H1 (cell line): ENCODE measurements around the gene C18orf63. TPM values are rescaled to one million over a fixed set of nuclear protein-coding genes. Genes with fewer than 3 reads are reported as not detected.

Experiments used
- CTCF ChIA-PET: fragments of 300-600 bp; sonication (Branson Sonifier 250); formaldehyde crosslinking; loops from one replicate; lab custom pipeline; 2021; ENCODE audit not compliant: partially characterized antibody; lab: Charles Lee
- POLR2A ChIA-PET: fragments of 300-600 bp; sonication (Branson Sonifier 250); formaldehyde crosslinking; loops from one replicate; lab custom pipeline; 2021; ENCODE audit warnings: inconsistent platforms; ENCODE audit not compliant: partially characterized antibody; lab: Charles Lee
- DNase-seq, 2 experiments: peaks; one replicate each; pipeline versions ENCODE4 v3.0.0 to v3.0.0-alpha.2; 2010 to 2022; ENCODE audit warnings: low spot score in 2 of 2, low read depth in 1 of 2, mixed read lengths in 1 of 2
- FAIRE-seq: peaks from 2 replicates; lab custom pipeline; 2011; peaks lifted over from hg19 to GRCh38; lab: Jason Lieb, UNC
- H2AFZ ChIP-seq: 2 replicates; pipeline ENCODE4 v1.8.1; 2012; ENCODE audit warnings: low read length, inconsistent platforms
- H2AK5ac ChIP-seq: 2 replicates; pipeline ENCODE4 v1.6.1; 2013; ENCODE audit warnings: low read depth, low read length
- H2BK120ac ChIP-seq: replicated peaks from 2 replicates; pipeline ENCODE3; 2013; ENCODE audit warnings: low read depth, low read length, inconsistent platforms
- H2BK12ac ChIP-seq: 2 replicates; pipeline ENCODE4 v1.6.1; 2013; ENCODE audit warnings: low read depth, low read length
- H2BK15ac ChIP-seq: 2 replicates; pipeline ENCODE4 v1.6.1; 2013; ENCODE audit warnings: low read length
- H2BK20ac ChIP-seq: 2 replicates; pipeline ENCODE4 v1.6.1; 2013; ENCODE audit warnings: low read length
- H2BK5ac ChIP-seq: 2 replicates; pipeline ENCODE4 v1.6.1; 2013; ENCODE audit warnings: low read depth, low read length
- H3K14ac ChIP-seq: 2 replicates; pipeline ENCODE4 v1.6.1; 2013; ENCODE audit warnings: inconsistent platforms; ENCODE audit not compliant: insufficient read length
- H3K18ac ChIP-seq: 2 replicates; pipeline ENCODE4 v1.6.1; 2013; ENCODE audit warnings: low read length; ENCODE audit errors: extremely low read depth
- H3K23ac ChIP-seq: 2 replicates; pipeline ENCODE4 v1.6.1; 2013; ENCODE audit warnings: inconsistent platforms; ENCODE audit not compliant: insufficient read length
- H3K23me2 ChIP-seq: 2 replicates; pipeline ENCODE4 v1.6.1; 2013; ENCODE audit warnings: low read depth, low read length
- H3K27ac ChIP-seq: 2 replicates; pipeline ENCODE4 v1.6.1; 2011; ENCODE audit warnings: low read depth, low read length, inconsistent platforms
- H3K27me3 ChIP-seq, 4 experiments: replicated peaks in 1 of 4; 1 replicate in 1 of 4; 2 replicates in 3 of 4; pipeline versions ENCODE4 v1.6.1 to v1.8.1; 2011 to 2013; ENCODE audit warnings: low read length in 3 of 4, mild to moderate bottlenecking in 3 of 4, inconsistent platforms in 2 of 4, mixed read lengths in 2 of 4, moderate library complexity in 1 of 4; ENCODE audit not compliant: control insufficient read depth in 3 of 4, insufficient read depth in 3 of 4; ENCODE audit errors: extremely low read depth in 1 of 4
- H3K36me3 ChIP-seq, 4 experiments: 2 replicates each; pipeline versions ENCODE4 v1.6.1 to v1.8.1; 2011 to 2013; ENCODE audit warnings: mild to moderate bottlenecking in 4 of 4, low read length in 3 of 4, moderate library complexity in 2 of 4, control low read depth in 1 of 4, inconsistent platforms in 1 of 4; ENCODE audit not compliant: insufficient read depth in 4 of 4, control insufficient read depth in 2 of 4
- H3K4ac ChIP-seq: replicated peaks from 2 replicates; pipeline ENCODE3; 2013; ENCODE audit warnings: low read length, low read depth, mixed read lengths, inconsistent platforms; ENCODE audit not compliant: insufficient read length
- H3K4me1 ChIP-seq, 4 experiments: replicated peaks in 1 of 4; 1 replicate in 1 of 4; 2 replicates in 3 of 4; pipeline versions ENCODE4 v1.6.1 to v1.8.1; 2011 to 2013; ENCODE audit warnings: low read length in 3 of 4, inconsistent platforms in 2 of 4, mixed read lengths in 1 of 4; ENCODE audit not compliant: insufficient read depth in 4 of 4, control insufficient read depth in 3 of 4
- H3K4me2 ChIP-seq, 2 experiments: 2 replicates each; pipeline versions ENCODE4 v1.6.1 to v1.8.1; 2011 to 2013; ENCODE audit warnings: low read depth in 2 of 2, low read length in 2 of 2, control low read depth in 1 of 2, inconsistent platforms in 1 of 2, mild to moderate bottlenecking in 1 of 2; ENCODE audit not compliant: insufficient read depth in 1 of 2
- H3K4me3 ChIP-seq, 4 experiments: fragments of 200-600, 300-600 bp in 1 of 4; sonication (generic), shearing (Covaris generic), sonication (Bioruptor Twin) in 1 of 4; 2 replicates each; pipeline versions ENCODE4 v1.5.1 to v1.8.1; 2011 to 2016; ENCODE audit warnings: low read length in 4 of 4, low read depth in 3 of 4, control low read depth in 2 of 4, inconsistent platforms in 2 of 4, mild to moderate bottlenecking in 2 of 4, mixed read lengths in 1 of 4, moderate library complexity in 1 of 4; ENCODE audit not compliant: insufficient read depth in 2 of 4; ENCODE audit errors: extremely low read depth in 1 of 4
- H3K56ac ChIP-seq: replicated peaks from 2 replicates; pipeline ENCODE3; 2013; ENCODE audit warnings: low read depth, mild to moderate bottlenecking, mixed read lengths, low read length, inconsistent platforms; ENCODE audit not compliant: insufficient read length
- H3K79me1 ChIP-seq: 2 replicates; pipeline ENCODE4 v1.6.1; 2013; ENCODE audit warnings: low read depth, low read length, control low read depth
- H3K79me2 ChIP-seq, 2 experiments: 2 replicates each; pipeline versions ENCODE4 v1.6.1 to v1.8.1; 2012 to 2013; ENCODE audit warnings: low read length in 2 of 2, mild to moderate bottlenecking in 2 of 2, inconsistent platforms in 1 of 2; ENCODE audit not compliant: insufficient read depth in 2 of 2, control insufficient read depth in 1 of 2
- H3K9ac ChIP-seq, 4 experiments: replicated peaks in 1 of 4; 1 replicate in 1 of 4; 2 replicates in 3 of 4; pipeline versions ENCODE4 v1.6.1 to v1.8.1; 2011 to 2013; ENCODE audit warnings: low read depth in 3 of 4, low read length in 3 of 4, control low read depth in 2 of 4, mild to moderate bottlenecking in 2 of 4, moderate library complexity in 2 of 4, inconsistent platforms in 1 of 4; ENCODE audit errors: extremely low read depth in 1 of 4
- H3K9me3 ChIP-seq, 2 experiments: 2 replicates each; pipeline versions ENCODE4 v1.6.1 to v1.8.1; 2012 to 2013; ENCODE audit warnings: mild to moderate bottlenecking in 2 of 2, moderate library complexity in 2 of 2, control low read depth in 1 of 2, inconsistent platforms in 1 of 2, low read depth in 1 of 2, low read length in 1 of 2, mixed read lengths in 1 of 2; ENCODE audit not compliant: insufficient read depth in 2 of 2
- H4K20me1 ChIP-seq, 2 experiments: replicated peaks in 1 of 2; 2 replicates each; pipeline versions ENCODE3 to v1.8.1; 2011 to 2013; ENCODE audit warnings: inconsistent platforms in 2 of 2, low read length in 2 of 2, mild to moderate bottlenecking in 1 of 2; ENCODE audit not compliant: insufficient read depth in 2 of 2, control insufficient read depth in 1 of 2
- H4K5ac ChIP-seq: 2 replicates; pipeline ENCODE4 v1.6.1; 2013; ENCODE audit warnings: low read length, low read depth, mixed read lengths, inconsistent platforms; ENCODE audit not compliant: insufficient read length
- H4K8ac ChIP-seq: 2 replicates; pipeline ENCODE4 v1.8.0; 2013; ENCODE audit warnings: mild to moderate bottlenecking, moderate library complexity, low read length, inconsistent platforms; ENCODE audit not compliant: insufficient read depth; ENCODE audit errors: extremely low read depth
- H4K91ac ChIP-seq: replicated peaks from 2 replicates; pipeline ENCODE3; 2013; ENCODE audit warnings: low read length, mixed read lengths, inconsistent platforms; ENCODE audit not compliant: insufficient read length
- BACH1 ChIP-seq: IDR thresholded peaks from 2 replicates; pipeline ENCODE4 v1.6.1; 2012; ENCODE audit warnings: low read length, improper control_type of control experiment
- POLR2AphosphoS5 ChIP-seq: IDR thresholded peaks from 2 replicates; pipeline ENCODE4 v1.6.1; 2011; ENCODE audit warnings: low read depth, low read length
- SP4 ChIP-seq: IDR thresholded peaks from 2 replicates; pipeline ENCODE4 v1.6.1; 2012; ENCODE audit warnings: low read length, inconsistent platforms
- SRF ChIP-seq: IDR thresholded peaks from 2 replicates; pipeline ENCODE4 v1.6.1; 2011; ENCODE audit warnings: mild to moderate bottlenecking, low read depth, low read length, moderate library complexity
- TCF12 ChIP-seq: IDR thresholded peaks from 2 replicates; pipeline ENCODE4 v1.6.1; 2011; ENCODE audit warnings: low read depth, mild to moderate bottlenecking, low read length
- WGBS, 2 experiments: shearing (Covaris generic) in 1 of 2; methylation state at CpG; one replicate each; pipeline versions ENCODE4 v1.1.6 to v1.1.7; 2013 to 2015; ENCODE audit warnings: low lambda C conversion rate in 2 of 2, mixed read lengths in 2 of 2, inconsistent platforms in 1 of 2, low coverage in 1 of 2, missing lambda C conversion rate in 1 of 2; ENCODE audit not compliant: insufficient replicate concordance in 2 of 2, insufficient coverage in 1 of 2, insufficient read length in 1 of 2; ENCODE audit errors: extremely low coverage in 1 of 2, missing lambda C conversion rate in 1 of 2; 5-methylcytosine and 5-hydroxymethylcytosine counted together
- polyA plus RNA-seq, 7 experiments: library from polyadenylated mRNA; depleted of rRNA in 3 of 7; stranded (reverse) in 5 of 7; unstranded in 2 of 7; fragments of >200 nt in 5 of 7; fragments of 200-250 nt in 2 of 7; gene quantifications; 1 replicate in 5 of 7; 2 replicates in 1 of 7; 4 replicates in 1 of 7; pipeline versions ENCODE4 v1.2.1 to v1.2.3, GENCODE V29; 2011 to 2013; ENCODE audit warnings: missing spikeins in 2 of 7, mixed read lengths in 2 of 7
- total RNA-seq: library from RNA; stranded (reverse); fragmentation: NEBNext Ultra II Directional; extraction: Animal tissue kit (Norgen Biotek cat#: 25700); gene quantifications from 2 replicates; pipeline ENCODE4 v1.2.1, GENCODE V29; 2021

The C18orf63 gene
- total and polyA plus RNA-seq, 2 of the 8 experiments (the other 6 are each of a cell fraction or from before 2014, with no cell fraction given), result not detected

DNA sequence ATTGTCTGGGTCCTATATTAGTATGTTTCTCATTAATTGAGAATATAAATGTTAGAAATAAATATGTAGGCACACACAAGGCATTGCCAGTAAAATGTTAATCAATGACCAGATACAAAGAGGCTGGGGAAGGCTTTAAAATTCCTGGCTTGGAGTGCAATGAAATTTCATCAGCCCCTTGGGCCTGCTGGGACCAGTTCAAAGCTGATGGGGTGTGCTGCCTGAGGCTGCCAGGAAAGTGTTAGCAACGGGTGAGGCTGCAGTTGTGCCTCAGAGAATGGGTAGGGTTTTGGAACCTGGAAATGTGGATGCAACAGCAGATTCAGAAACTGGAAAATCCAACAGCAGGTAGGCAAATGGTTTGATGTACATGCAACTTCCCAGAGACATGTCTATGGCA, 72.6 kb downstream of the C18orf63 start:
- no peak for FAIRE-seq
- POLR2A ChIA-PET, result no interaction called here
- no peak for TF ChIP-seq SRF
- no peak for TF ChIP-seq BACH1
- TF ChIP-seq SP4, result no peak
- TF ChIP-seq TCF12, result no peak
- no peak for TF ChIP-seq POLR2AphosphoS5

More for the DNA sequence above, 72.6 kb downstream of the C18orf63 start:
- H3K23ac ChIP-seq, result no peak overlapping the region
- no peak overlapping the region for H4K8ac ChIP-seq
- no peak overlapping the region for H3K27ac ChIP-seq
- H4K20me1 ChIP-seq, result no peaks in the 10 kb centered on the region
- H2BK5ac ChIP-seq, result no peak overlapping the region
- no peak overlapping the region for H2BK15ac ChIP-seq
- H2AK5ac ChIP-seq, result no peak overlapping the region; the same call in 1 of the 2 replicates
- H3K23me2 ChIP-seq, result no peaks in the 10 kb centered on the region
- H3K79me1 ChIP-seq, result no peaks in the 10 kb centered on the region
- H2BK120ac ChIP-seq, result no peak overlapping the region
- CTCF ChIA-PET, result interaction anchor here (0.8 to 1.3 kb wide), 2 partner anchors 14 to 23 kb away, joined by 3 to 4 read pairs; no protein-coding TSS in a partner anchor
- WGBS, 2 experiments, result 100% methylated on average over 1 of the region's 1 CpG; no CpG with 5 or more reads in 1 of the 2 experiments
- H3K4me3 ChIP-seq, result no peak overlapping the region
- DNase-seq, result no peak
- H3K56ac ChIP-seq, result no peak overlapping the region
- no peak overlapping the region for H3K14ac ChIP-seq
- no peak overlapping the region for H2BK20ac ChIP-seq
- no peaks in the 10 kb centered on the region for H3K79me2 ChIP-seq
- no peak overlapping the region for H2BK12ac ChIP-seq
- no peak overlapping the region for H4K5ac ChIP-seq
- H3K9ac ChIP-seq, result no peak overlapping the region
- H3K4ac ChIP-seq, result no peak overlapping the region
- H3K9me3 ChIP-seq, result no peaks in the 10 kb centered on the region
- H2AFZ ChIP-seq, result no peak overlapping the region
- no peaks in the 10 kb centered on the region for H3K27me3 ChIP-seq
- no peak overlapping the region for H4K91ac ChIP-seq
- H3K4me2 ChIP-seq, result no peak overlapping the region
- H3K36me3 ChIP-seq, result no peaks in the 10 kb centered on the region
- H3K18ac ChIP-seq, result no peak overlapping the region
- H3K4me1 ChIP-seq, result peaks cover 0 to 3% (median under 1%) of the 10 kb centered on the region in 4 experiments; a peak in 2 of 7 replicates
